Sigmoid colon (tissue), 7 donors: ENCODE results near the gene CST6. TPM values are rescaled to one million over a fixed set of nuclear protein-coding genes. Genes with fewer than 3 reads are reported as not detected.

ENCODE experiments used
- DNase-seq: peaks from one replicate; pipeline ENCODE4 v3.0.0-alpha.2; 2019
- H3K27ac ChIP-seq, 4 donors: fragments of 200-600 bp; sonication (generic); one replicate each; pipeline ENCODE4 v1.5.1; 2016 to 2019; ENCODE audit warnings: mild to moderate bottlenecking in 1 of 4
- H3K27me3 ChIP-seq, 3 donors: fragments of 200-600 bp; sonication (generic); one replicate each; pipeline ENCODE4 v1.5.1; 2019; ENCODE audit warnings: mild to moderate bottlenecking in 1 of 3
- H3K36me3 ChIP-seq, 4 donors: fragments of 200-600 bp; sonication (generic); one replicate each; pipeline ENCODE4 v1.5.1; 2016 to 2019
- H3K4me1 ChIP-seq, 4 donors: fragments of 200-600 bp; sonication (generic); one replicate each; pipeline ENCODE4 v1.5.1; 2017 to 2019
- H3K4me3 ChIP-seq, 4 donors: fragments of 200-600 bp; sonication (generic); one replicate each; pipeline ENCODE4 v1.5.1; 2017 to 2019; ENCODE audit warnings: mild to moderate bottlenecking in 2 of 4, moderate library complexity in 1 of 4
- H3K9me3 ChIP-seq, 4 donors: fragments of 200-600 bp in 3 of 4; sonication (generic) in 3 of 4; one replicate each; pipeline versions ENCODE4 v1.5.1 to v1.6.1; 2013 to 2019
- EP300 ChIP-seq, 4 donors: sonication (generic); formaldehyde crosslinking; IDR thresholded peaks; one replicate each; pipeline ENCODE4 v1.6.1; 2017; ENCODE audit warnings: antibody characterized with exemption in 4 of 4
- POLR2A ChIP-seq, 2 donors: fragments of 450-650 bp; IDR thresholded peaks; one replicate each; pipeline ENCODE4 v1.6.1; 2016; ENCODE audit warnings: antibody characterized with exemption in 2 of 2, mild to moderate bottlenecking in 2 of 2, moderate library complexity in 2 of 2
- POLR2AphosphoS5 ChIP-seq, 4 donors: sonication (generic); formaldehyde crosslinking; IDR thresholded peaks; one replicate each; pipeline ENCODE4 v1.6.1; 2017; ENCODE audit warnings: antibody characterized with exemption in 4 of 4
- WGBS, 2 donors: extraction: QIAGEN DNeasy Blood & Tissue Kit; methylation state at CpG; one replicate each; pipeline ENCODE4 v1.1.7; 2013; 5-methylcytosine and 5-hydroxymethylcytosine counted together
- intact Hi-C: fragments of 100-400 bp; cut with DNase I; formaldehyde crosslinking; loops from one replicate; pipeline ENCODE4 v1.15.1; 2023
- polyA plus RNA-seq, 3 donors: library from polyadenylated mRNA; stranded (reverse); fragments of 200-250 nt; gene quantifications; one replicate each; pipeline ENCODE4 v1.2.3, GENCODE V29; 2013
- total RNA-seq, 4 donors: library from RNA; depleted of rRNA; stranded (reverse); fragments of >200 nt; gene quantifications; one replicate each; pipeline ENCODE4 v1.1.0, GENCODE V29; 2016
- TF ChIP-seq, protein P1 (sequence below), 4 experiments: fragments of 450-650 bp in 3 of 4; fragments of 200-600 bp in 1 of 4; IDR thresholded peaks; one replicate each; pipeline ENCODE4 v1.5.1; 2016 to 2019; ENCODE audit warnings: antibody characterized with exemption in 4 of 4, mild to moderate bottlenecking in 3 of 4, moderate library complexity in 2 of 4
- donor health status: healthy with polysubstance abuse.
- donor health status: Bipolar disorder and iron deficiency.
- donor health status: healthy.

The CST6 gene
- total and polyA plus RNA-seq, 7 donors, result 0.10 to 1.2 TPM; not detected in 5

DNA sequence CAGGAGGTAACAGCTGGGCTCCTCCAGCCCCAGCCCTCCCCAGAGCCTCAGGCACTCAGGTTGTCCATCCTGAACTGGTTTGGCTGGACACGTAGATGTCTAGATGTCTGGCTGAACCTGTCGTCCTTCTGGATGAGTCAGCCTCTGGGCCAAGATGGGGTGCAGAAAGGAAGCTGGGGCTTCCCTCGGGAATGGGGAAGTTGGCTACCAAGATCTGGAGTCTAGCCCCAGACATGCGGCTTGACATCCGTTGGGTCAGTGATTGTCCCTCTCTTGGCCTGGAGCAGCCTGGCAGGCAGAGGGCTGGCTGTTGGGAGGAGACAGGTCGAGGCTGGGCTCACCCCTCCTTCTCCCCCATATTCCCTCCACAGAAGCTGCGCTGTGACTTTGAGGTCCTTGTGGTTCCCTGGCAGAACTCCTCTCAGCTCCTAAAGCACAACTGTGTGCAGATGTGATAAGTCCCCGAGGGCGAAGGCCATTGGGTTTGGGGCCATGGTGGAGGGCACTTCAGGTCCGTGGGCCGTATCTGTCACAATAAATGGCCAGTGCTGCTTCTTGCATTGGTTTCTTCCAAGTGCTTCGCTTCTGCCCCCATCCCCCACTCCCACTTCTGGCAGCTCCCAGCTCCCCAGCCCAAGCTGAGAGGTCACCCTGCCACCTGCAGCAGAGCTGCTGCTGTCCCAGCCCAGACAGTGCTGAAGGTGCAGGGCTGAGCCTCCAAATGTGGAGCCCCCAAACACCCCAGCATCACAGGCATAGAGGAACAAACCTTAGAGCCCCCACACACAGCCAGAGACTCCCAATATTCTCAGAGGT is 1.3 kb downstream of the CST6 start:
- intact Hi-C loops, result no loop called here
- H3K9me3 ChIP-seq, result no peaks in the 10 kb centered on the region
- peaks cover 0 to 11% (median 8%) of the 10 kb centered on the region in 4 donors for H3K4me1 ChIP-seq
- H3K27me3 ChIP-seq, result peaks cover 15 to 29% (median 27%) of the 10 kb centered on the region in 3 donors
- no peak overlapping the region for H3K4me3 ChIP-seq
- 50 to 52% methylated on average over 12 of the region's 12 CpGs for WGBS, 2 donors
- DNase-seq, result no peak
- H3K36me3 ChIP-seq, result no peaks in the 10 kb centered on the region
- TF ChIP-seq POLR2A (IDR thresholded peaks at IDR 0.05) (no peak), POLR2AphosphoS5 (IDR thresholded peaks at IDR 0.05) (no peak), EP300 (IDR thresholded peaks at IDR 0.05) (no peak)
- TF ChIP-seq, protein P1, sequence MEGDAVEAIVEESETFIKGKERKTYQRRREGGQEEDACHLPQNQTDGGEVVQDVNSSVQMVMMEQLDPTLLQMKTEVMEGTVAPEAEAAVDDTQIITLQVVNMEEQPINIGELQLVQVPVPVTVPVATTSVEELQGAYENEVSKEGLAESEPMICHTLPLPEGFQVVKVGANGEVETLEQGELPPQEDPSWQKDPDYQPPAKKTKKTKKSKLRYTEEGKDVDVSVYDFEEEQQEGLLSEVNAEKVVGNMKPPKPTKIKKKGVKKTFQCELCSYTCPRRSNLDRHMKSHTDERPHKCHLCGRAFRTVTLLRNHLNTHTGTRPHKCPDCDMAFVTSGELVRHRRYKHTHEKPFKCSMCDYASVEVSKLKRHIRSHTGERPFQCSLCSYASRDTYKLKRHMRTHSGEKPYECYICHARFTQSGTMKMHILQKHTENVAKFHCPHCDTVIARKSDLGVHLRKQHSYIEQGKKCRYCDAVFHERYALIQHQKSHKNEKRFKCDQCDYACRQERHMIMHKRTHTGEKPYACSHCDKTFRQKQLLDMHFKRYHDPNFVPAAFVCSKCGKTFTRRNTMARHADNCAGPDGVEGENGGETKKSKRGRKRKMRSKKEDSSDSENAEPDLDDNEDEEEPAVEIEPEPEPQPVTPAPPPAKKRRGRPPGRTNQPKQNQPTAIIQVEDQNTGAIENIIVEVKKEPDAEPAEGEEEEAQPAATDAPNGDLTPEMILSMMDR (IDR thresholded peaks at IDR 0.05), result no peak
- no peak overlapping the region for H3K27ac ChIP-seq

DNA sequence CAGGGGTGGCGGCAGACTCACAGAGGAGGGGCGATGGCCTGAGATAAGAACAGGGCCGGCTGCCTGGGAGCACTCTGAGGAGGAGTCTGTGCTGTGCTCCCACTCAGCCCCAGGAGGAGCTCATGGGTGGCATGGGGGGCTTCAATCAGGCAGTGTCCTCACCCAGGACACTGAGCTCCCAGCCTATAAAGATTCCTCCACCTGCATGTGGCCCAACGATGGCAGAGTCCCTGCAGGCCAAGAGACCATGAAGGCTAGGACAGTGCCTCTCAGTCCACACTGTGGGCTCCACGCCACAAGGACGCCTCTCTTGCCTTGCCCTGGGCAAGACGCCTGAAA is 1.9 kb downstream of the CST6 start:
- WGBS, 2 donors, result 59 to 80% methylated on average over 7 of the region's 7 CpGs
- Histone ChIP-seq H3K4me1 (peaks cover 0 to 11% (median 8%) of the 10 kb centered on the region in 4 donors), H3K27ac (no peak overlapping the region), H3K9me3 (no peaks in the 10 kb centered on the region), H3K36me3 (no peaks in the 10 kb centered on the region), H3K27me3 (peaks cover 15 to 29% (median 27%) of the 10 kb centered on the region in 3 donors), H3K4me3 (no peak overlapping the region)
- no peak for DNase-seq
- TF ChIP-seq, protein P1 (IDR thresholded peaks at IDR 0.05), result no peak
- no peak for TF ChIP-seq EP300 (IDR thresholded peaks at IDR 0.05)
- no peak for TF ChIP-seq POLR2A (IDR thresholded peaks at IDR 0.05)
- no peak for TF ChIP-seq POLR2AphosphoS5 (IDR thresholded peaks at IDR 0.05)
- intact Hi-C loops, result no loop called here

GRCh38 chr11:66014804-66015453 is 3.1 kb downstream of the CST6 start:
- DNase-seq, result no peak
- no peak overlapping the region for H3K4me3 ChIP-seq
- intact Hi-C loops, result no loop called here
- H3K4me1 ChIP-seq, result peaks cover 0 to 11% (median 8%) of the 10 kb centered on the region in 4 donors
- no peak overlapping the region for H3K27ac ChIP-seq
- no peaks in the 10 kb centered on the region for H3K36me3 ChIP-seq
- 91 to 93% methylated on average over 6 of the region's 6 CpGs for WGBS, 2 donors
- TF ChIP-seq POLR2A (IDR thresholded peaks at IDR 0.05) (no peak), POLR2AphosphoS5 (IDR thresholded peaks at IDR 0.05) (no peak), EP300 (IDR thresholded peaks at IDR 0.05) (no peak)
- TF ChIP-seq, protein P1 (IDR thresholded peaks at IDR 0.05), result no peak
- no peaks in the 10 kb centered on the region for H3K9me3 ChIP-seq
- peaks cover 15 to 29% (median 27%) of the 10 kb centered on the region in 3 donors for H3K27me3 ChIP-seq

DNA sequence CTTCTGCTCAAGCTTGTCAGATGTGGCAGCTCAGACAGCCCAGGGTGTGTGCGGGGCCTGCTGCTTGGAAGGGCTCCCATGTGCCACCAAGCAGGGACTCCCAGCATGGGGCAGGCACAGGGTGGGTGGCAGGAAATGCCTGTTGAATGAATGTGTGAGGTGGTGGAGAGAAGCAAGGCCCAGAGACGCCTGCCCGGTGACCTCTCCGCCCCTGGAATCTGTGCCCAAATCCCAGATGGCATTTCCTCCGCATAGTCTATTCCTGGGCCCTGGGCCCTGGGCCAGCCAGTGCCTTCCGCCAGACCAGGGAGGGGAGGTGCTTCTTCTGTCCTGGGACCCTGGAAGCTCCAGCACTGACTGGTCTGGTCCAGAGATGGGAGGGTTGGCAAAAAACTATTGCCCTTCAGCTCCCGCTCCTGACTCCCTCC is 3.7 kb downstream of the CST6 start:
- Histone ChIP-seq H3K9me3 (no peaks in the 10 kb centered on the region), H3K4me1 (peaks cover 0 to 11% (median 8%) of the 10 kb centered on the region in 4 donors), H3K4me3 (no peak overlapping the region), H3K27ac (no peak overlapping the region), H3K36me3 (no peaks in the 10 kb centered on the region), H3K27me3 (peaks cover 15 to 29% (median 27%) of the 10 kb centered on the region in 3 donors)
- WGBS, 2 donors, result 89 to 93% methylated on average over 7 of the region's 7 CpGs
- TF ChIP-seq POLR2A (IDR thresholded peaks at IDR 0.05), result no peak
- TF ChIP-seq, protein P1 (IDR thresholded peaks at IDR 0.05), result no peak
- TF ChIP-seq EP300 (IDR thresholded peaks at IDR 0.05), result no peak
- TF ChIP-seq POLR2AphosphoS5 (IDR thresholded peaks at IDR 0.05), result no peak
- intact Hi-C loops, result no loop called here
- no peak for DNase-seq
